HCT116 (cell line): ENCODE data around the gene CLEC4M.

ENCODE experiments used
- CTCF ChIP-seq, 3 experiments: fragments of 200-600 bp in 1 of 3; sonication (generic) in 1 of 3; IDR thresholded peaks in 2 of 3; conservative IDR thresholded peaks in 1 of 3; 2 replicates each; pipeline ENCODE4 v1.5.1; 2012 to 2017; ENCODE audit warnings: low read depth in 2 of 3, low read length in 2 of 3, antibody characterized with exemption in 1 of 3, borderline replicate concordance in 1 of 3, control low read depth in 1 of 3, mild to moderate bottlenecking in 1 of 3, mixed read lengths in 1 of 3, mixed run types in 1 of 3, moderate library complexity in 1 of 3; ENCODE audit not compliant: insufficient read depth in 1 of 3
- FOSL1 ChIP-seq: IDR thresholded peaks from 2 replicates; pipeline ENCODE4 v1.6.1; 2012; ENCODE audit warnings: low read depth
- POLR2A ChIP-seq: IDR thresholded peaks from 2 replicates; pipeline ENCODE4 v1.7.0; 2011; ENCODE audit warnings: borderline replicate concordance; ENCODE audit not compliant: insufficient read depth, insufficient read length; ENCODE audit errors: extremely low read depth
- SIN3A ChIP-seq: IDR thresholded peaks from 2 replicates; pipeline ENCODE4 v1.6.1; 2012; ENCODE audit warnings: low read depth
- ZFX ChIP-seq: fragments of 450-650 bp; IDR thresholded peaks from 2 replicates; pipeline ENCODE4 v1.6.1; 2017

- no peak for TF ChIP-seq CTCF (IDR thresholded peaks at IDR 0.05 in 2 of 3, conservative IDR thresholded peaks at IDR 0.05 in 1 of 3; ENCODE audit: borderline replicate concordance in 1 of 3, insufficient read depth in 1 of 3, low read depth in 2 of 3, low read length in 2 of 3)
- TF ChIP-seq SIN3A: no peak
- no peak for TF ChIP-seq ZFX
- TF ChIP-seq FOSL1: no peak
- TF ChIP-seq POLR2A: no peak
Measured at GRCh38 chr19:7722231-7722651, 40.8 kb upstream of the CLEC4M start.
